GM20000 (cell line): Measurements from ENCODE around the gene INPP5A.

ENCODE experiments used
- DNase-seq: peaks from one replicate; pipeline ENCODE4 v3.0.0; 2012; ENCODE audit warnings: low spot score
- TF ChIP-seq, protein P1 (sequence below): IDR thresholded peaks from 2 replicates; pipeline ENCODE4 v1.5.1; 2012; ENCODE audit warnings: mild to moderate bottlenecking, control low read depth; ENCODE audit errors: extremely low read depth, missing control alignments

Gene INPP5A

DNA sequence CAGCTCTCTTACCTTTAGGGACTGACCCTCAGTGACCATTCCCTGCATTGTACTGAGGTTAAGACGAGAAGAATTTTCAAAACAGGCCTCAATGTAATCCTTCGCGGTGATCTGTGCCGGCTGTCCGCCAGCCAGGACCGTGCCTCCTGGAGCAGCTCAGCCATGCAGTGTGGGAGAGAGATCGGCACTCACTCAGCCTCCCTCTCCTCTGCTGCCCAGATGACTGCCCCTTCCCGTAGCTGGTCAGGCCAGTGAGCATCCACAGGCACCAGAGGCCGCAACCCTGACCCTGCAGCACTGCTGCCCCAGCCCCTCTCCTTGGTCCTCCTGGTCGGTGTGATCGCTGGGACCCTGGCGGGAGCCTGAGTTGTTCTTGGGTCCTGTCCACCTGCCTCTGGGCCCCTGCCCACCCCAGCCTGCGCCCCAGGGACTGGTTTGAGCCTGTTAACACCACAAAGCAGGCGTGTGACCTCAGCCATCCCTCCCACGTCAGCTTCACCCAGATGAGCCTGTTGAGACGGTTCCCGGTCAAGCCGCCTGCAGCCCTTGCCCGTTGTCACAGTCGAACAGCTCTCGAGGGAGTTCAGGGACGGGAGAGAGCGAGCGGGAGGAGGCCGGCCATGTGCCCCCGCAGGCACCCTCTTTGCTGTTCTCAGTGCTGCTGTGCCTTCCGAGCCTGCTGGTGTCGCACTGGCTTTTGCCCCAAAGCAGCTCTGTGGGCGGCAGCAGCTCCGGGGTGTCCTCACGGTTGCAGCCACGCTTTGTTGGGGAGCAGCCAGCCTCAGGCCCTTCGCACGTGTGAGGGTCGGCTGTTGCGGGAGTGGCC is 211.2 kb downstream of the INPP5A start:
- no peak for DNase-seq
- TF ChIP-seq, protein P1, sequence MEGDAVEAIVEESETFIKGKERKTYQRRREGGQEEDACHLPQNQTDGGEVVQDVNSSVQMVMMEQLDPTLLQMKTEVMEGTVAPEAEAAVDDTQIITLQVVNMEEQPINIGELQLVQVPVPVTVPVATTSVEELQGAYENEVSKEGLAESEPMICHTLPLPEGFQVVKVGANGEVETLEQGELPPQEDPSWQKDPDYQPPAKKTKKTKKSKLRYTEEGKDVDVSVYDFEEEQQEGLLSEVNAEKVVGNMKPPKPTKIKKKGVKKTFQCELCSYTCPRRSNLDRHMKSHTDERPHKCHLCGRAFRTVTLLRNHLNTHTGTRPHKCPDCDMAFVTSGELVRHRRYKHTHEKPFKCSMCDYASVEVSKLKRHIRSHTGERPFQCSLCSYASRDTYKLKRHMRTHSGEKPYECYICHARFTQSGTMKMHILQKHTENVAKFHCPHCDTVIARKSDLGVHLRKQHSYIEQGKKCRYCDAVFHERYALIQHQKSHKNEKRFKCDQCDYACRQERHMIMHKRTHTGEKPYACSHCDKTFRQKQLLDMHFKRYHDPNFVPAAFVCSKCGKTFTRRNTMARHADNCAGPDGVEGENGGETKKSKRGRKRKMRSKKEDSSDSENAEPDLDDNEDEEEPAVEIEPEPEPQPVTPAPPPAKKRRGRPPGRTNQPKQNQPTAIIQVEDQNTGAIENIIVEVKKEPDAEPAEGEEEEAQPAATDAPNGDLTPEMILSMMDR = no peak

DNA sequence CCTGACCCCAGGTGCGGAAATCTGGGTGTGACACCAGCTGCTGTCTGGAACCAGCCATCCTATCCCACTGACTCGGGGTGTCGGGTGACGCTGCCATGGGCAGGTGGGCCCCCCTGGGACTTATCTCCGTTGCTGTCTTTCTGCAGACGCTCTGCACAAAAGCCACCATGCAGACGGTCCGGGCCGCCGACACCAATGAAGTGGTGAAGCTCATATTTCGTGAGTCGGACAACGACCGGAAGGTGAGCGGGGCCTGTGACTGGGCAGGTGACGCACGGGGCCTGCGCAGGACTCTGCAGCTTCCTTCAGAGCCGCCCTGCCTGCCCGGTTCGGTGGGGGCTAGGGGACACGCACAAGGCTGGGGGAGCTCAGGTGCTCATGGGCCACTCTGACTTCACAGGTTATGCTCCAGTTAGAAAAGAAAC is 211.8 kb downstream of the INPP5A start:
- TF ChIP-seq, protein P1 = no peak
- no peak for DNase-seq

DNA sequence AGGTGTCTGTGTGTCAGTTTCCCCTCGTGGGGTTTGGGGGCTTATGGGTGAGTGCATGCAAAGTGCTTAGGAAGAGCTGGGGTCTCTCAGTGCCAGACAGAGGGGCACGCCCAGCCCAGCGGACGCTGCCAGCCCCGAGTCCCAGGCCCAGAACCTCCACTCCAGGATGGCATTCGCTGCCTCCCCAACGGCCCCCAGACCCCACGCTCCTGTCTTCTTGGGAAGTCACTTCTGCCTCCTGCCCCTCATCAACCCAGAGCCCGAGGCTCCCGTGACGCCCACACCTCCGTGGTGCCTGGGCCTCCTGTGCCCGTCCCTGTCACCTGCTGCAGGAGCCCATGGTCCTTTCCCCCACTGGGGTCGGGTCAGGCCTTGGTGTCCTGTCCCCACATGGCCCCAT is 213.3 kb downstream of the INPP5A start:
- TF ChIP-seq, protein P1 = no peak

DNA sequence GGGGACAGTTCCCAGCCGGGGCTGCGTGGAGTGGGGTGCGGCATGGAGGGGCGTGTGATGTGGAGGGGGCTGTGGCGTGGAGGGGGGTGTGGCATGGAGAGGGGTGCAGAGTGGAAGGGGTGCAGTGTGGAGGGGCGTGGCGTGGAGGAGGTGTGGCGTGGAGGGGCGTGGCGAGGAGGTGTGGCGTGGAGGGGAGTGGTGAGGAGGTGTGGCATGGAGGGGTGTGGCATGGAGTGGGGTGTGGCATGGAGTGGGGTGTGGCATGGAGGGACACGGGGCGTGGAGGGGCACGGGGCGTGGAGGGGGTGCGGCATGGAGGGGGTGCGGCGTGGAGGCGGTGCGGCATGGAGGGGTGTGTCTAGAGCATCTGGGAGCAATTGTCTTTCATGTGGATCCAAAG is 214.8 kb downstream of the INPP5A start:
- TF ChIP-seq, protein P1 = no peak
- no peak for DNase-seq

More for the DNA sequence above, 213.3 kb downstream of the INPP5A start:
- DNase-seq = no peak

DNA sequence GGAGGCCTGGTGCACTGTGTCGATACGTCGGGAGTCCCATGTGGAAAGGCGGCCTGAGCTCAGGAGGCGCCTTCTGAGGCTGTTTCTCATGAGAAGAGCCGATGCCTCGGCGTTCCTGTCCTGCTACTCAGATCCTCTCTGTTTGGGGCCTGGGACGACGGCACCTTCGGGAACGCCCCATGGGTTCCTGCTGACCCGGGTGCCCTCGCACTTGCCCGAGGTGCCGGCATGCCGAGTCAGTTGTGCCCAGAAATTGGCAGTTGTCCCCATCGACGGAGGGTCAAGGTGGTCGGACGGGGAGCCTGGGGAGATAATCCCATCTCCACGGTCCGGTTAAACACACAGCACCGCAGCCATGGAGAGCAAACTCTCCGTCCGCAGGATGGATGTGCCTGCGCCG is 215.4 kb downstream of the INPP5A start:
- TF ChIP-seq, protein P1 = no peak
- no peak for DNase-seq

DNA sequence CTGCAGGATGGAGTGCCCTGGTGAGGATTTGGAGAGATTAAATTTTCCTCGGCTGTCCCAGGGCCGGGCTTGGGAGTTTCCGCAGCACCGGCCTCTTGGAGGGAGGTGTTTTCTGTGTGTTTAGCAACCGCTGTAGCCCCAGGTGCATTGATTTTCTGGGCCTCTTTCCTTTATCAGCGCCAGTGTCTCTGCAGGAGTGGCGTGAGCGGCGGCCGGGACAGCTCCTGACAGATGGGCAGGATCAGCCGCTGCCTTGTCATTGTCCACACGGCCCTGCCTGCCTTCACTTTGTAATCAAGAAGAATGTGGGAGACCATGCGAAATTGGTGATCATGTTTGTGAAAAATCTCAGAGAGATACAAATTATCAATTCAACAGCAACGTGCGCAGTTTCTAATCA is 216.0 kb downstream of the INPP5A start:
- no peak for DNase-seq
- TF ChIP-seq, protein P1 = no peak

DNA sequence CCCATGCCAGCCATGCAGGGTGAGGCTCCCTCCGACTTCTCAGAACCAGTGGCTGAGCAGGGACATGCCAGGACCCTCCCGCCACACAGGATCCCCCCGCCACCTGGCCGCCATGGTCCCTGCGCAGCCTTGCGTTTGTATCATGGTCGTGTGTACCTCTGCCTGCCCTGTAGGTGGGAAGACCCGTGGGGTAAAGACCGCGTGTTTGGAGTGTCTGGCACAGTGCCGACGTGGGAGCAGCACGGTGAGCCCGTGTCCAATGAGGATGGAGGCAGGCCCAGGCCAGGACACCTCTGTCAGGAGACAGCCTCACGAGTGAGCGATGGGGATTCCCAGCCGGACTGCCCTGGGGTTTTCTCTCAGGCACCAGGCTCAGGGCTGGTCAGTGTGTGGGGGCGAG is 216.5 kb downstream of the INPP5A start:
- TF ChIP-seq, protein P1 = no peak
- no peak for DNase-seq
